GM19239 (cell line): ENCODE measurements around the gene JMJD6.
"Not testable (repeated sequence)": the region's sequence is repeated elsewhere in the genome, so short reads cannot be mapped to it uniquely, and the experiment has no call there.

Experiments
- DNase-seq: peaks from one replicate; pipeline ENCODE4 v3.0.0; 2011; ENCODE audit warnings: low spot score; ENCODE audit not compliant: insufficient read length
- FAIRE-seq: peaks from 2 replicates; lab custom pipeline; 2011; peaks lifted over from hg19 to GRCh38; lab: Jason Lieb, UNC

The JMJD6 gene

GRCh38 chr17:76720211-76720610 is 6.2 kb downstream of the JMJD6 start:
- FAIRE-seq (no peak), DNase-seq (no peak)

GRCh38 chr17:76718516-76718915 is 7.9 kb downstream of the JMJD6 start:
- FAIRE-seq (no peak), DNase-seq (no peak)

GRCh38 chr17:76716839-76717215 is 9.6 kb downstream of the JMJD6 start:
- DNase-seq (no peak), FAIRE-seq (no peak)

GRCh38 chr17:76716146-76716838 is 10.1 kb downstream of the JMJD6 start:
- FAIRE-seq (no peak), DNase-seq (no peak)

GRCh38 chr17:76715496-76715830 is 10.9 kb downstream of the JMJD6 start:
- FAIRE-seq, result no peak
- no peak for DNase-seq

GRCh38 chr17:76714822-76715495 is 11.4 kb downstream of the JMJD6 start:
- no peak for DNase-seq
- FAIRE-seq, result peak; percentile 78

GRCh38 chr17:76714336-76714735 is 12.1 kb downstream of the JMJD6 start:
- DNase-seq, result no peak
- no peak for FAIRE-seq

GRCh38 chr17:76713765-76714164 is 12.6 kb downstream of the JMJD6 start:
- DNase-seq (no peak), FAIRE-seq (no peak)

- FAIRE-seq, DNase-seq: not testable (repeated sequence)
These were observed 14.1 kb downstream of the JMJD6 start for GRCh38 chr17:76712321-76712720.

GRCh38 chr17:76710863-76711611 is 15.4 kb downstream of the JMJD6 start, which contains the start of gene MXRA7:
Gene MXRA7 (minus strand): TSS chr17:76710965. CDS start chr17:76710946, 19 bp downstream.
- peak; percentile 67 for DNase-seq
- FAIRE-seq, result no peak

GRCh38 chr17:76709951-76710862 is 16.2 kb downstream of the JMJD6 start:
- DNase-seq, FAIRE-seq: not testable (repeated sequence)

GRCh38 chr17:76709077-76709950 is 17.1 kb downstream of the JMJD6 start:
- DNase-seq, result no peak
- no peak for FAIRE-seq

GRCh38 chr17:76707985-76708807 is 18.2 kb downstream of the JMJD6 start:
- FAIRE-seq, result no peak
- no peak for DNase-seq

GRCh38 chr17:76706817-76707216 is 19.6 kb downstream of the JMJD6 start:
- FAIRE-seq, result no peak
- DNase-seq, result no peak

- DNase-seq (no peak), FAIRE-seq (no peak)
These were observed 21.6 kb downstream of the JMJD6 start for GRCh38 chr17:76704805-76705204.

- DNase-seq (no peak), FAIRE-seq (no peak)
These were observed 23.3 kb downstream of the JMJD6 start for GRCh38 chr17:76702941-76703637.

GRCh38 chr17:76702076-76702475 is 24.3 kb downstream of the JMJD6 start:
- FAIRE-seq (no peak), DNase-seq (no peak)

GRCh38 chr17:76701471-76701967 is 24.9 kb downstream of the JMJD6 start:
- DNase-seq, result no peak
- no peak for FAIRE-seq
